ENCODE measurements around the gene THBD. TPM values are rescaled to one million over a fixed set of nuclear protein-coding genes. Genes with fewer than 3 reads are reported as not detected.

Gene THBD
- total RNA-seq, 1 experiment from 2014 or later, result 0.28 TPM

DNA sequence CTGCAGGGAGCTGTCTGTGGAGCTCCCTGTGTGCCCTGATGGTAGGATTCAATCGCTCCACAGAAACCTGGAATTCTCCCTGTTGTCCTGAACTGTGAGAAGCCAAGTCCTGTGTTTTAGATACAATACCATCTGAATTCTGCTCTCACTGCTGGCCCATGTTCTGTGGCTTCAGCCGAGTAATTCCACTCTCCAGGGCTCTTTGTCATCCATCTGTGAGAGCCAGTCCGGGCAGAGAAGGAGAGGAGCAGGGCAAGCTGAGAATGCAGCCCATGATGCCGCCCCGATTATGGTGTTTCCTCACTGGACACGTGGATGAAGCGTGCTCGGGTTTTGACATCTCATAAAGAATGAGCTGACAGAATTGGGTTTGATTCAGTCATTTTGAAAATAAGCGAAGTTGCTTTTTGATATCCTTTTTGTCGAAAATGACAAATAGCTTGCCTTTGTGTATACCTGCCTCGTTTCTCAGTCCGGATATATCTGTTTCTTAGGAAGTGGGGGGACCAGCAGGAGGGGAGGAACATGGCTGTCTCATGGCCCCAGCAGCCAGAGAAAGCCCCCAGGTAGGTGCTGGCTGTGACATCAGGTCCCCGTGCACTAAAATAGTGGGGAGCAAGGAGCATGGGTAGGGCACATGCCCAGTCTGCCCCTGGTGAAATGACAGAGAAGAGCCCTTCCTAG lies 44.9 kb upstream of the THBD start:
- WGBS (ENCODE audit: extremely low coverage, insufficient read length, low lambda C conversion rate), result no CpG with 5 or more reads among the region's 13 CpGs
- no peak overlapping the region for H2BK5ac ChIP-seq (ENCODE audit: insufficient read length, low read length)
- H4K8ac ChIP-seq (replicated peaks; ENCODE audit: insufficient read length, low read depth, low read length), result no peak overlapping the region
- H3K4me1 Mint-ChIP-seq, result peaks cover 14 to 19% of the 10 kb centered on the region in 2 experiments
- no peaks in the 10 kb centered on the region for H4K20me1 ChIP-seq (ENCODE audit: control insufficient read depth, insufficient read depth, insufficient read length)
- no peaks in the 10 kb centered on the region for H3K4me1 ChIP-seq (ENCODE audit: insufficient read depth, low read length)
- no peak overlapping the region for H3K56ac ChIP-seq (ENCODE audit: insufficient read length, low read depth, low read length)
- no peak overlapping the region for H2BK120ac ChIP-seq (ENCODE audit: low read depth, low read length, poor library complexity, severe bottlenecking)
- H2BK20ac ChIP-seq (ENCODE audit: low read depth, low read length, poor library complexity, severe bottlenecking), result no peak overlapping the region
- H4K91ac ChIP-seq (ENCODE audit: insufficient read length, low read depth, low read length), result no peak overlapping the region
- TF ChIP-seq CTCF (conservative IDR thresholded peaks at IDR 0.05), result no peak
- H3K23ac ChIP-seq (ENCODE audit: insufficient read length, low read depth, low read length), result no peak overlapping the region
- H3K27me3 Mint-ChIP-seq (ENCODE audit: low read depth), result peaks cover 8% of the 10 kb centered on the region; the same call in 1 of the 2 replicates
- H4K5ac ChIP-seq (ENCODE audit: insufficient read length, low read depth, low read length), result no peak overlapping the region
- H2BK15ac ChIP-seq (ENCODE audit: low read depth, low read length), result no peak overlapping the region
- H3K9me3 Mint-ChIP-seq, result no peaks in the 10 kb centered on the region
- H3K79me1 ChIP-seq (ENCODE audit: insufficient read depth, low read depth, low read length, poor library complexity, severe bottlenecking), result no peaks in the 10 kb centered on the region
- H2AK5ac ChIP-seq (ENCODE audit: insufficient read length, low read length), result no peak overlapping the region
- H3K4me2 ChIP-seq (ENCODE audit: insufficient read depth, insufficient read length, low read length), result no peak overlapping the region
- H3K9me3 ChIP-seq (ENCODE audit: control insufficient read depth, low read depth, low read length), result no peaks in the 10 kb centered on the region
- no peaks in the 10 kb centered on the region for H3K23me2 ChIP-seq (ENCODE audit: insufficient read length, low read depth, low read length, poor library complexity, severe bottlenecking)
- H2AFZ ChIP-seq (ENCODE audit: low read length), result no peak overlapping the region
- H3K27ac Mint-ChIP-seq, result no peak overlapping the region
- no peak overlapping the region for H3K4ac ChIP-seq (ENCODE audit: low read depth, low read length)
- H2BK12ac ChIP-seq (ENCODE audit: insufficient read length, low read depth, low read length), result no peak overlapping the region
- H3K18ac ChIP-seq (ENCODE audit: insufficient read length, low read depth, low read length), result no peak overlapping the region
- no peak overlapping the region for H3K27ac ChIP-seq (ENCODE audit: insufficient read length, low read depth, low read length)
- no peaks in the 10 kb centered on the region for H3K27me3 ChIP-seq (ENCODE audit: insufficient read depth, low read length)
- DNase-seq, result no peak
- no peaks in the 10 kb centered on the region for H3K79me2 ChIP-seq (ENCODE audit: insufficient read depth, low read length)
- H3K4me3 Mint-ChIP-seq, result no peak overlapping the region
- H3K9ac ChIP-seq (ENCODE audit: extremely low read depth, insufficient read length, low read length), result no peak overlapping the region
- no peaks in the 10 kb centered on the region for H3K36me3 Mint-ChIP-seq (ENCODE audit: insufficient read depth in 1 of 3, low read depth in 3 of 3)
- H3T11ph ChIP-seq (ENCODE audit: low read length), result no peak overlapping the region
- H3K14ac ChIP-seq (ENCODE audit: insufficient read depth, low read length), result no peak overlapping the region
